ENCODE data around the gene FNDC3B. TPM values are rescaled to one million over a fixed set of nuclear protein-coding genes. Genes with fewer than 3 reads are reported as not detected.

Gene FNDC3B
- total and polyA plus RNA-seq, 3 donors from 2014 or later = 24.2 to 63.5 (median 57.7) TPM

GRCh38 chr3:172167892-172168648 lies 128.7 kb downstream of the FNDC3B start:
- Histone ChIP-seq H3K4me1 (peaks cover 12% of the 10 kb centered on the region), H3K36me3 (ENCODE audit: low read depth, missing control alignments) (no peaks in the 10 kb centered on the region)
- WGBS, 2 donors = 87 to 89% methylated on average over 3 of the region's 3 CpGs

GRCh38 chr3:172170073-172170709 lies 130.8 kb downstream of the FNDC3B start:
- Histone ChIP-seq H3K4me1 (peaks cover 16% of the 10 kb centered on the region), H3K4me3 (no peak overlapping the region), H3K27ac (no peak overlapping the region), H3K27me3 (no peaks in the 10 kb centered on the region), H3K9me3 (no peaks in the 10 kb centered on the region), H3K36me3 (ENCODE audit: low read depth, missing control alignments) (no peaks in the 10 kb centered on the region)
- no peak for TF ChIP-seq CTCF (IDR thresholded peaks at IDR 0.05)
- no peak for TF ChIP-seq POLR2A (IDR thresholded peaks at IDR 0.05)
- intact Hi-C loops (cut with DNase I; ENCODE audit: low total_unique reads) = no loop called here
- 86 to 87% methylated on average over 5 of the region's 5 CpGs for whole genome bisulfite sequencing, 2 donors
- no peak for DNase-seq

More at GRCh38 chr3:172167892-172168648, 128.7 kb downstream of the FNDC3B start:
- no peak for TF ChIP-seq CTCF (IDR thresholded peaks at IDR 0.05)
- TF ChIP-seq POLR2A (IDR thresholded peaks at IDR 0.05) = no peak
- Histone ChIP-seq H3K4me3 (no peak overlapping the region), H3K27me3 (no peaks in the 10 kb centered on the region), H3K27ac (no peak overlapping the region), H3K9me3 (no peaks in the 10 kb centered on the region)
- no peak for DNase-seq
- intact Hi-C loops (cut with DNase I; ENCODE audit: low total_unique reads) = no loop called here

- no peaks in the 10 kb centered on the region for H3K9me3 ChIP-seq
- DNase-seq = no peak
- H3K4me1 ChIP-seq = peaks cover 16% of the 10 kb centered on the region
- no peaks in the 10 kb centered on the region for H3K27me3 ChIP-seq
- TF ChIP-seq CTCF (IDR thresholded peaks at IDR 0.05) (no peak), POLR2A (IDR thresholded peaks at IDR 0.05) (no peak)
- no peaks in the 10 kb centered on the region for H3K36me3 ChIP-seq (ENCODE audit: low read depth, missing control alignments)
- no peak overlapping the region for H3K27ac ChIP-seq
- intact Hi-C loops (cut with DNase I; ENCODE audit: low total_unique reads) = no loop called here
- H3K4me3 ChIP-seq = no peak overlapping the region
Observed at GRCh38 chr3:172170841-172171240, 131.5 kb downstream of the FNDC3B start.

- intact Hi-C loops (cut with DNase I; ENCODE audit: low total_unique reads) = no loop called here
- H3K27ac ChIP-seq = no peak overlapping the region
- no peaks in the 10 kb centered on the region for H3K36me3 ChIP-seq (ENCODE audit: low read depth, missing control alignments)
- 72 to 76% methylated on average over 2 of the region's 2 CpGs for WGBS, 2 donors
- H3K4me1 ChIP-seq = peaks cover 16% of the 10 kb centered on the region
- H3K27me3 ChIP-seq = no peaks in the 10 kb centered on the region
- no peak overlapping the region for H3K4me3 ChIP-seq
- DNase-seq = no peak
- TF ChIP-seq POLR2A (IDR thresholded peaks at IDR 0.05) = no peak
- TF ChIP-seq CTCF (IDR thresholded peaks at IDR 0.05) = no peak
- H3K9me3 ChIP-seq = no peaks in the 10 kb centered on the region
Observed at GRCh38 chr3:172171396-172172075, 132.2 kb downstream of the FNDC3B start.

Data from testis (tissue), 3 donors.